GM21526 (cell line): Measurements from ENCODE around the gene FBXW5.

Experiments
- ATAC-seq: cut with Tn5 transposase; IDR thresholded peaks from one replicate; pipeline ENCODE4 v1.9.1; 2021; ENCODE audit warnings: moderate library complexity; ENCODE audit not compliant: unreplicated experiment, low FRiP score

FBXW5 gene

GRCh38 chr9:136944519-136945332, at the start of gene FBXW5, which contains the start of gene C8G:
TSS of gene FBXW5 (minus strand) at chr9:136944738. CDS start at chr9:136944083, 655 bp downstream.
TSS of gene C8G (plus strand) at chr9:136945243. CDS start at chr9:136945321, 78 bp downstream.
- peak; percentile 65 for ATAC-seq

- ATAC-seq: no peak
Observed at GRCh38 chr9:136992819-136993369, 48.4 kb upstream of the FBXW5 start.

GRCh38 chr9:136991993-136992818, 47.7 kb upstream of the FBXW5 start, which contains the start of gene PAXX:
TSS of gene PAXX (plus strand) at chr9:136992422. CDS start at chr9:136992444, 22 bp downstream.
- ATAC-seq: peak; percentile 73

GRCh38 chr9:136990242-136990911, 45.8 kb upstream of the FBXW5 start:
- ATAC-seq: no peak

- no peak for ATAC-seq
Observed at GRCh38 chr9:136988872-136989271, 44.3 kb upstream of the FBXW5 start.

GRCh38 chr9:136985853-136986252, 41.3 kb upstream of the FBXW5 start:
- ATAC-seq: no peak

GRCh38 chr9:136985027-136985602, 40.6 kb upstream of the FBXW5 start:
- no peak for ATAC-seq

GRCh38 chr9:136984464-136985026, 40.0 kb upstream of the FBXW5 start:
- no peak for ATAC-seq

- ATAC-seq: no peak
Observed at GRCh38 chr9:136983656-136984314, 39.2 kb upstream of the FBXW5 start.

- no peak for ATAC-seq
Observed at GRCh38 chr9:136983167-136983566, 38.6 kb upstream of the FBXW5 start.

- ATAC-seq: no peak
Observed at GRCh38 chr9:136982232-136983051, 37.9 kb upstream of the FBXW5 start, which contains the start of gene LCNL1. TSS of gene LCNL1 (plus strand) at chr9:136982993. CDS start at chr9:136983587, 594 bp downstream.

GRCh38 chr9:136981588-136982231, 37.2 kb upstream of the FBXW5 start:
- ATAC-seq: no peak

GRCh38 chr9:136980669-136981478, 36.3 kb upstream of the FBXW5 start:
- ATAC-seq: no peak

- ATAC-seq: no peak
Observed at GRCh38 chr9:136979769-136980587, 35.4 kb upstream of the FBXW5 start.

GRCh38 chr9:136978865-136979544, 34.5 kb upstream of the FBXW5 start:
- ATAC-seq: no peak
